NCI-H1105 (cell line): ENCODE measurements around the gene E2F2.

Experiments
- DNase-seq: peaks from one replicate; lab custom pipeline; 2025; lab: John Stamatoyannopoulos, UW

E2F2 gene

DNA sequence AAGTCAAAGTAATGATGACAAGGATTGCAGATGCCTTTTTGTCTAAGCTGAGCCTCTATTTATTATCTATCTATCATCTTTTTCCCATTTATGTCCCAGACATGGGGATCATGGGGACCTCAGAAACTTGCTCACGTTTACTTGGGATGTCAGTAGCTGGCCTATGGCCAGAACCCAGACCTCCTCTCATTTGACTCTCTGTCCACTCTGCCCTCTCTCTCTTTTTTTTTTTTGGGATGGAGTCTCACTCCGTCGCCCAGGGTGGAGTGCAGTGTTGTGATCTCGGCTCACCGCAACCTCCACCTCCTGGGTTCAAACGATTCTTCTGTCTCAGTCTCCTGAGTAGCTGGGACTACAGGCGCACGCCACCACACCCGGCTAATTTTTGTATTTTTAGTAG is 32.0 kb upstream of the E2F2 start:
- DNase-seq, result no peak

- peak; percentile 98 for DNase-seq
These were observed 31.3 kb upstream of the E2F2 start for GRCh38 chr1:23562137-23562876.

- no peak for DNase-seq
These were observed 30.7 kb upstream of the E2F2 start for GRCh38 chr1:23561813-23562100.

GRCh38 chr1:23561076-23561812 is 30.2 kb upstream of the E2F2 start:
- no peak for DNase-seq

GRCh38 chr1:23559985-23560741 is 29.1 kb upstream of the E2F2 start:
- no peak for DNase-seq

DNA sequence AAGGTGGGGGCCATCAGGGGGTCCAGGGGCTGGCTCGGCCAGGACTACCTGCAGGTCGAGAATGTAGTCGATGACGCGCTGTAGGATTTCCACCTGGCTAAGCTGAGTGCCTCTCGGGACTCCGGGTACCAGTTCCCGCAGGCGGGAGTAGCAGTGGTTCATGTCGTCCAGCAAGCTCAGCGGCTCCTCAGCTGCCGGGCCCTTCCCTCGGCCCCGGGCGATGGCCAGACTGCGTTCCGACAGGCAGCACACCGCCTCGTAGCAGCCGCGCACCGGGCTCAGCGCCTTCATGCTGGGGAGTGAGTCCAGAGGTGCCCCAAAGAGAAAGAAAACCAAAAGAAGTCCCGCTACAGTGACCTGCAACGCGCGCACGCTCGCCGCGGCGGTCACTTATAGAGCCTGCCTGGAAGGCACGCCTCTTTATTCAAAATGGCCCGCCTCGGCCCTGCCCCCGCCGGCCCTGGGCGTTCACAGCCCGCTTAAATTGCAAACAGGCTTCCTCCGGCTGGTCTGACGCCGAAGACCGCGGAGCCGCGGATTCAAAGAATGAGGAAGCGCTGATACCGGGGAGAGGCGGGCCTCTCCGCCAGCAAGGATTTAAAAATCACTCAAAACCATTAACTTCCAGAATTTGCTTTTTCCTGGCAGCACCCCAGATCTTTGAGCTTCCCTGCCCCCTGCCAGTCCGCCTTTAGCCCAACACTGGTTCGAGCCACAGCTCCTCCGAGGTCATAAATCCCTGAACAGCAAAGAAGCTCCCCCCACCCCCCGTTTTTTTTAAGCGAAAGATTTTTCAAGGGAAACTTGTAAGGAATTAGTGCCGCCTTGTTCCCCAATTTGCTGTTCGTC is 28.3 kb upstream of the E2F2 start, which contains the start of gene ID3:
TSS of gene ID3 (minus strand) at position 366 of the 849 bp plus-strand sequence. CDS start at position 291, 75 bp downstream.
- peak; percentile 93 for DNase-seq

GRCh38 chr1:23558872-23559135 is 27.8 kb upstream of the E2F2 start:
- DNase-seq, result no peak

DNA sequence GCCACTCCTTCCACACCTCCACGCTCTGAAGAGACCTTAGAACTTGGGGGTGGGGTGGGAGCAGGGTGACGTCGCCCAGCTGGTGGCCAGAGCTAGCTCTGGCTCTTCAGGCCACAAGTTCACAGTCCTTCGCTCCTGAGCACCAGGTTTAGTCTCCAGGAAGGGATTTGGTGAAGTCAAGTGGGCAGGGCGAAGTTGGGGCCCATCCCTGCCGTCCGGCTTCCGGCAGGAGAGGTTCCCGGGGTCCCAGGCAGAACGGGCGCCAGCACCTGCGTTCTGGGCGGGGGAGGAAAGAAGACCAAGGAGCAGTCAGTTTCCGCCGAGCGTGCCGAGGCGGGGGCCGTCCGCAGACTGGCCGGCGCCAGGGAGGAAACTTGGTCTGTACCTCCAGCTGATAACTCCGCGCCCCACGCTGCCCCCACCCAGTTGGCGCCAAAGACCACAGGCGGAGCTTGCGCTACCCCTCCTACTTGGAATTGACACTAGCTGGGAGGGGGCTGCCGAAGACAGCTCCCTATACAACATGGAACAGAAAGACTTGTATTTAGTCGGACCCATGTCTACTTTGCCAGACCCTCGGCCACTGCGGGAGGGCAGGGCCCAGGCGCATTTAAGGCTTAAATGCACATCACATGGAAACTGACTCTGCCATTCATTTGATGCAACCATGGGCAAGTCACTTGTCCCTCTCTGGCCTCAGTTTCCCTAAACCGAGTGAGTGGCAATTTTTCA is 27.3 kb upstream of the E2F2 start:
- DNase-seq, result peak; percentile 74

GRCh38 chr1:23557471-23558124 is 26.6 kb upstream of the E2F2 start:
- no peak for DNase-seq

DNA sequence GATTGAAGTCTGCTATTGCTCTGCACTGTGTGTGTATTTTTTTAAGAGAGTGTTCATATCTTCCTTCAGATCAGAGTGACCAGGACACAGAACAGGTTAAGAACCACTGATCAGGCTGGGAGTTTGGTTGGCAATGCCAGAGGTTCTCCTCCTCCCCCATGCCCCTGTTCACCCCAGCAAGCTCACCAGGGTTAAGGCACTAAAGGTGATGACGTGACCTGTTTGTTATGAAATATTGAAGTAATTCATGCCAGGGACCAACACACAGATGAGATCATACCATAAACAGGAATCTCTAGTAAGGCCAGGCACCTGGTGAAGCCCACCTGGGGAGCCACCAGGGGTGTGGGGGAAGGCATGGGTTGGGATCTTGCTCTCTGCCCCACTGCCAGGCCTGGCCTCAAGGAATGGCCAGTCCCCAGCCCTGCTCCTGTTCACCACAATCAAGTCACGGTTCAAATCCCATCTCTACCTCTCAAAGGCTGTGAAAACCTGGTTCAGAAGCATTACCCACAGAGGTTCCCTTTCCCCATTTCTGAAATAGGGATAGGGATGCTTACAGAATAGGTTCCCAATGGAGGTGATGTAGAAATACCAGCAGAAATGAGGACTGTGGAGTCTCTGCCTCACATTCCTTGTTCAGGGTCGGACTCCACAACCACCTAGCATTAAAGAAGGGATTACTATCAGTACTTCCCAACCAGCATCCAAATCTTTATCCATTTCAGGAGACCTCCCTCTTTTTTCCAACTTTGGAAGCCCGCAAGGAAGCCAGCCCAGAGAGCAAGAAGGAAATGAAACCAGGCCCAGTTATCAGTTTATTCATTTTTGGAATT is 25.8 kb upstream of the E2F2 start:
- peak; percentile 28 for DNase-seq

DNA sequence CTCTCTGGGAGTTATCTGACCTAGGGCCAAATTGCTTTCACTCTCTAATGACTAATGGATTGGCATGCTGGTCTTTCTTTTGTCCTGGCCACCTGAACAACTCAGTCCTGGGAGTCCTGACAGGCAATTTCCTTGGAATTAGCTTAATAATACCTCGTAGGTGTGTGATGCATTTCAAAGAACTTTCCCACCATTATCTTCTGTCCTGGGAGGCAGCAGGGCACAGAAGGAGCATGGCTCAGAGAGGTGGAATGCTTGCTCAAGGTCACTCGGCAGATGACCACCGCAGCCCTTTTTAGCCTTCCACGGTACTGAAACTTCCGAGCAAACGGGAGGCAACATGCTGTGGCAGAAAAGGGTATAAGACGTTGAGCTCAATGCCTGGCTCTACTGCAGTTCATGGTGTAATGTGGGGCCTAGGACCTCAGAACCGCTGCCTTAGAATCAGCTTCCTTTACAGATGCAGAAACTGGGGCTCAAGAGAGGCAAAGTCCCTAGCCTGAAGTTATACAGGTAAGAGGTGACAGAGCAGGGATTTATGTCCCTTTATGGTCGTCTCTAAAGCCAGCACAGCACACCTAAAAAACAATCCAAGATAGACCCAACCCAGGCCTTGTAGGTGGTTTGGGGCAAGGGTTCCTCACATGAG is 25.1 kb upstream of the E2F2 start:
- peak; percentile 65 for DNase-seq

GRCh38 chr1:23555270-23555985 is 24.4 kb upstream of the E2F2 start:
- DNase-seq, result peak; percentile 42

- DNase-seq, result peak; percentile 99
These were observed 23.6 kb upstream of the E2F2 start for GRCh38 chr1:23554481-23555269.

DNA sequence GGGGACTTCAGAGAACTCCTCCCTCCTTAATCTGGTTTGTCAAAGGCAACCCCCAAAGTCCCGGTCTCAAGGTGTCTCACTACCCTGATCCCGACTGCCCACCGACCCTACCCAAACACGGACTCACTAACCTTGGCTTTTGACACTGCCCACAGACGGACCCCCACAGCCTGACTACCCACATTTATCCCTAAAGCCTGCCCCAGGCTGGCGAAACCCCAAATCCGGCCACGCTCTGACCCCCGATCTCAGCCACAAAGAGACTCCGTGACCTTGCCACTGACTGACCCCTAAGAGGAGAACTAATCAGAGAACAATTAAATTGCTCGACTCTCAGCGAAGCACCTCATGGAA is 23.1 kb upstream of the E2F2 start:
- no peak for DNase-seq

DNA sequence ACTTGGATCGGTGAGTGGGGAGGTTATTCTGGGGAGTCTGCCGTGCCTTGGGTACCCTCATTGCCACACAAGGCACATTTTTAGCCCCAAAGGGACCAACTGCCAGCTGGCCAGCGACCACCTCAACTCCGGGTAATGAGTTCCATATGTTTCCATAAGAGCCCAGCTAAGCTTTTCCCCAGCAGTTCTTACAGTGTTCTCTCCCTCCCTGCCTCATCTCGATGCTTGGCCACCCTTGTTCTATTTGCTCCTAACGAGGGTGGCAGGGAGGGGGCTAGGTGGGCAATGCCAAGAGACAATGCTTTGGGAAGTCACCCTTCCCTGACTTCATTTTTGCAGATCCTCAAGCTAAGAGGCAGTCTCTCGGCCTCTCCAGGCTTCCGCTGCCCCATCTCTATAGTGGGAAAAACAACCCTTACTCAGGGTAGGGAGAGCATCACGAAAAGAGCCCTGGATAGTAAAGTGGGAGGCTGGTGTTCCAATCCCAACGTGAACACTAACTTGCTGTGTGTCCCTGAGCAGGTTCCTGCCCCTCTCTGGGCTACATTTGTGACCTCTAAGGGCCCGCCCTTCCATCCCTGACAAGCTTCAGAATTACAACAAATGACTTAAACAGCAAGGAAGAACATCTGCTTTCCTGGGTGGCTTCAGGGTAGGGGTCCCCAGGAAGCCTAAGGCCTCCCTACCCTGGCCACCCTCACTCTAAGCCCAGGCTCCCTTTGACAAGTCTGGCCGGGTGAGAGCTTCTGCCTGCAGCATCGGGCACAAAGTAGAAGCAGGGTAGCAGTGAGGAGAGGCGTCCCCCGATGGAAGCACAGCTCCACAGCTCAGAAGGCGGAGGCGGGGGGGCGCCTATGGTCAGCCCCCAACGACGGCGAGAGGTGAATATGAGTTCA is 22.4 kb upstream of the E2F2 start:
- no peak for DNase-seq

DNA sequence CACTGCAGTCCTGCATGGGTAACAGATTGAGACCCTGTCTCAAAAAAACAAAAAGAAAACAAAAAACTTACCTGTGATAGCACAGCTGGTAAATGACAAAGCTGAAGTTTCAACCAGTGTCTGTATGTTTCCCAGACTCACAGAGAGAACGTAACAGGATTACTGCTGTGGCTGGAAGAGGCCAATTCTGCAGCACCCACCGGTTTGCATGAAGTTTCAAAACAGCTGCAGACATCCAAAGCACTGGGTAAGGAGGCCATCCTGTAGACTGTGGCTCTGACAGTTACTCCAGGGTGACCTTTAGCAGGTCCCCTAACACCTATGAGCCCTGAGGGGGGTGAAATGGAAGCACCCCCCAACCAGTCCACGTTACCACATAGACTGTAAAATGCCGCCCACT is 20.8 kb upstream of the E2F2 start:
- no peak for DNase-seq

GRCh38 chr1:23548704-23549143 is 17.7 kb upstream of the E2F2 start:
- no peak for DNase-seq
